ENCODE results near the gene ATAD5. TPM values are rescaled to one million over a fixed set of nuclear protein-coding genes. Genes with fewer than 3 reads are reported as not detected.

ATAD5 gene
- total RNA-seq, 3 donors from 2014 or later: 1.3 to 3.1 (median 1.6) TPM

GRCh38 chr17:30796016-30796415 is 35.8 kb upstream of the ATAD5 start:
- H3K4me3 ChIP-seq: no peak overlapping the region
- no peaks in the 10 kb centered on the region for H3K36me3 ChIP-seq
- H3K27me3 ChIP-seq: no peaks in the 10 kb centered on the region
- no peak overlapping the region for H3K27ac ChIP-seq
- TF ChIP-seq POLR2A (IDR thresholded peaks at IDR 0.05): no peak
- TF ChIP-seq POLR2AphosphoS5 (IDR thresholded peaks at IDR 0.05): no peak
- TF ChIP-seq, protein P1, sequence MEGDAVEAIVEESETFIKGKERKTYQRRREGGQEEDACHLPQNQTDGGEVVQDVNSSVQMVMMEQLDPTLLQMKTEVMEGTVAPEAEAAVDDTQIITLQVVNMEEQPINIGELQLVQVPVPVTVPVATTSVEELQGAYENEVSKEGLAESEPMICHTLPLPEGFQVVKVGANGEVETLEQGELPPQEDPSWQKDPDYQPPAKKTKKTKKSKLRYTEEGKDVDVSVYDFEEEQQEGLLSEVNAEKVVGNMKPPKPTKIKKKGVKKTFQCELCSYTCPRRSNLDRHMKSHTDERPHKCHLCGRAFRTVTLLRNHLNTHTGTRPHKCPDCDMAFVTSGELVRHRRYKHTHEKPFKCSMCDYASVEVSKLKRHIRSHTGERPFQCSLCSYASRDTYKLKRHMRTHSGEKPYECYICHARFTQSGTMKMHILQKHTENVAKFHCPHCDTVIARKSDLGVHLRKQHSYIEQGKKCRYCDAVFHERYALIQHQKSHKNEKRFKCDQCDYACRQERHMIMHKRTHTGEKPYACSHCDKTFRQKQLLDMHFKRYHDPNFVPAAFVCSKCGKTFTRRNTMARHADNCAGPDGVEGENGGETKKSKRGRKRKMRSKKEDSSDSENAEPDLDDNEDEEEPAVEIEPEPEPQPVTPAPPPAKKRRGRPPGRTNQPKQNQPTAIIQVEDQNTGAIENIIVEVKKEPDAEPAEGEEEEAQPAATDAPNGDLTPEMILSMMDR (IDR thresholded peaks at IDR 0.05): no peak
- no peak for DNase-seq (ENCODE audit: low spot score in 2 of 2)
- intact Hi-C loops (cut with DNase I; ENCODE audit: low total_unique reads): no loop called here
- no peaks in the 10 kb centered on the region for H3K4me1 ChIP-seq
- no peaks in the 10 kb centered on the region for H3K9me3 ChIP-seq

DNA sequence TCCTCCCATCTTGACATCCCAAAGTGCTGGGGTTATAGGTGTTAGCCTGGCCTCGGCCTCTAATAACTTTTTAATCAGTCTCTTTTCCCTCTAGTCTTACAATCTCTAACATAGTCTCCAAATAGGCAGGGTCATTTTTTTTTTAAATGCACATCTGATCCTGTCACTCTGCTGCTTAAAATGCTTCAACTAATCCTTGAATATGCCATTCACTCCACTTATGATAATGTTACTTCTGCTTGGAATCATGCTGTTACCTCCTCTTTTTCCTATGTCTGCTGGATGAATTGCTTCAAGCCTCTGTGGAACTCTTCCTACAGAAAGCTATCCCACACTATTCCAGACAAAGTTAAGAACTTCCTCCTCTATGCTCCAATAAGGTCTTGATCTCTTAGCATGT is 30.1 kb upstream of the ATAD5 start:
- no peaks in the 10 kb centered on the region for H3K4me1 ChIP-seq
- no peaks in the 10 kb centered on the region for H3K27me3 ChIP-seq
- TF ChIP-seq POLR2AphosphoS5 (IDR thresholded peaks at IDR 0.05): no peak
- DNase-seq (ENCODE audit: low spot score in 2 of 2): no peak
- H3K27ac ChIP-seq: no peak overlapping the region
- no peak overlapping the region for H3K4me3 ChIP-seq
- H3K9me3 ChIP-seq: no peaks in the 10 kb centered on the region
- intact Hi-C loops (cut with DNase I; ENCODE audit: low total_unique reads): no loop called here
- H3K36me3 ChIP-seq: no peaks in the 10 kb centered on the region

GRCh38 chr17:30805944-30806456 is 25.8 kb upstream of the ATAD5 start:
- H3K27me3 ChIP-seq: no peaks in the 10 kb centered on the region
- no peak for DNase-seq (ENCODE audit: low spot score in 2 of 2)
- H3K36me3 ChIP-seq: no peaks in the 10 kb centered on the region
- H3K9me3 ChIP-seq: no peaks in the 10 kb centered on the region
- no peak for TF ChIP-seq POLR2AphosphoS5 (IDR thresholded peaks at IDR 0.05)
- TF ChIP-seq, protein P1 (IDR thresholded peaks at IDR 0.05): no peak
- TF ChIP-seq POLR2A (IDR thresholded peaks at IDR 0.05): no peak
- H3K4me3 ChIP-seq: no peak overlapping the region
- intact Hi-C loops (cut with DNase I; ENCODE audit: low total_unique reads): no loop called here
- no peaks in the 10 kb centered on the region for H3K4me1 ChIP-seq
- no peak overlapping the region for H3K27ac ChIP-seq

DNA sequence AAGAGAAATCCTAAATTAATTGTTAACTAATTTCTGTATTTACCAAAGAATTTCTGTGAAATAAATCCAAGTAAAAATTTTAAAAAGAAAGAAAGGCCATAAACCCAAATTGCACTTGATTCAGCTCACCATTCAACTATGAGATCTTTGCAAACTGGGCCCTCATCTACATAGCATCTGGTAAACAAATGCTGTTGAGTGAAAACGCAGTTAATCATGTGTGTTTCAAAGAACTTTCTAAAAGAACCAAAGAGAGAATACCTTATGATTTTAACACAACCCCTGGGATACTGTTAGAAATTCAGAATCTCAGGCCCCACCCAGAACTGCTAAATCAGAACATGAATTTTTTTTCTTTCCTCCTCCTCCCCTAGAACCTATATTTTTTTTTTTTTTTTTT is 23.9 kb upstream of the ATAD5 start:
- H3K4me3 ChIP-seq: no peak overlapping the region
- no peaks in the 10 kb centered on the region for H3K27me3 ChIP-seq
- intact Hi-C loops (cut with DNase I; ENCODE audit: low total_unique reads): no loop called here
- DNase-seq (ENCODE audit: low spot score in 2 of 2): no peak
- no peaks in the 10 kb centered on the region for H3K36me3 ChIP-seq
- no peaks in the 10 kb centered on the region for H3K4me1 ChIP-seq
- no peak for TF ChIP-seq POLR2A (IDR thresholded peaks at IDR 0.05)
- no peak for TF ChIP-seq POLR2AphosphoS5 (IDR thresholded peaks at IDR 0.05)
- TF ChIP-seq, protein P1 (IDR thresholded peaks at IDR 0.05): no peak
- no peaks in the 10 kb centered on the region for H3K9me3 ChIP-seq
- H3K27ac ChIP-seq: no peak overlapping the region

DNA sequence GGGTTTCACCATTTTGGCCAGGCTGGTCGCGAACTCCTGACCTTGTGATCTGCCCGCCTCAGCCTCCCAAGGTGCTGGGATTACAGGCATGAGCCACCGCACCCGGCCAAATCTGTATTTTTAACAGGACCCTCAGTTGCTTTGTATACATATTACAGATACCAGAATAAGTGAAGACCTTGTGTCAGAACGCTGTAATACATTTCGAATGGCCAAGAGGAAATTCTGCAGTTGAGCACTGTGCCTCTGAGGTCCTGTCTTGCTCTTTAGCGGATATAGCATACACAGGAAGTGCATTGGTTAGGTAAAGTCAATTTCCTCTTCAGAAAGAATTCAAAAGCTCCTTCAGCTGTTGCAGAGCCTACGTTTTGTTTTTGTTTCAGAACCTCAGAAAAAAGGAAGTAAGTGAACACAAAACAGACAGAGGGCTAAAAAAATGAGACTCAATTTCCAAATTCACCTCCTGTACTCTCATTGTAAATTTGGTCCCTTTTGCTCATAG is 22.9 kb upstream of the ATAD5 start:
- DNase-seq (ENCODE audit: low spot score in 2 of 2): no peak
- no peaks in the 10 kb centered on the region for H3K4me1 ChIP-seq
- no peak overlapping the region for H3K27ac ChIP-seq
- intact Hi-C loops (cut with DNase I; ENCODE audit: low total_unique reads): no loop called here
- no peak overlapping the region for H3K4me3 ChIP-seq
- no peaks in the 10 kb centered on the region for H3K9me3 ChIP-seq
- no peaks in the 10 kb centered on the region for H3K27me3 ChIP-seq
- no peak for TF ChIP-seq POLR2AphosphoS5 (IDR thresholded peaks at IDR 0.05)
- TF ChIP-seq, protein P1 (IDR thresholded peaks at IDR 0.05): no peak
- TF ChIP-seq POLR2A (IDR thresholded peaks at IDR 0.05): no peak
- H3K36me3 ChIP-seq: no peaks in the 10 kb centered on the region

DNA sequence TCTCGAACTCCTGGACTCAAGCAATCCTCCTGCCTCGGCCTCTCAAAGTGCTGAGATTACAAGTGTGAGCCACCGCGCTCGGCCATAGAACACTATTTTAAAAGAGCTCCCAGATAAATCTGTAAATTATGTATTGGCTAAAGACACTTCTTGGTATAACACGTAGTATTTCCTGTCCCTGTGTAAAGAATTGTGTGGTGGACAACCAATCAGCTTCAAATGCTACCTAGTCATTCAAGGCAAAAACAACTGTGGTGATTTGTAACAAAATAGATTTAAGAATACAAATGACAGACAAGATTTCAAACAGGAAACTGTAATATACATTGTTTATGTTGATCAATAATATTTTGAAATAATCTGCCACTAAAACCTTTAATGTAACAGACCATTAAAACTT is 21.9 kb upstream of the ATAD5 start:
- no peak for DNase-seq (ENCODE audit: low spot score in 2 of 2)
- Histone ChIP-seq H3K9me3 (no peaks in the 10 kb centered on the region), H3K27ac (no peak overlapping the region), H3K27me3 (no peaks in the 10 kb centered on the region), H3K36me3 (no peaks in the 10 kb centered on the region), H3K4me3 (no peak overlapping the region), H3K4me1 (no peaks in the 10 kb centered on the region)
- no peak for TF ChIP-seq POLR2AphosphoS5 (IDR thresholded peaks at IDR 0.05)
- no peak for TF ChIP-seq POLR2A (IDR thresholded peaks at IDR 0.05)
- TF ChIP-seq, protein P1 (IDR thresholded peaks at IDR 0.05): no peak
- intact Hi-C loops (cut with DNase I; ENCODE audit: low total_unique reads): no loop called here

Data from breast epithelium (tissue), 4 donors.